Keratinocyte (primary cell): ENCODE measurements around the gene IL27RA. TPM values are rescaled to one million over a fixed set of nuclear protein-coding genes. Genes with fewer than 3 reads are reported as not detected.

Source experiments
- DNase-seq: peaks from one replicate; pipeline ENCODE4 v3.0.0-alpha.2; 2011; ENCODE audit warnings: low read depth, missing footprints, low spot score
- FAIRE-seq: peaks from 2 replicates; lab custom pipeline; 2011; peaks lifted over from hg19 to GRCh38; lab: Jason Lieb, UNC
- H2AFZ ChIP-seq: 2 replicates; pipeline ENCODE4 v1.6.0; 2012; ENCODE audit warnings: low read length, control low read depth, inconsistent platforms; ENCODE audit not compliant: control insufficient read depth
- H3K27ac ChIP-seq: 2 replicates; pipeline ENCODE4 v1.5.1; 2011; ENCODE audit warnings: low read length; ENCODE audit not compliant: control insufficient read depth, insufficient read depth
- H3K27me3 ChIP-seq: 3 replicates; pipeline ENCODE4 v1.6.0; 2011; ENCODE audit warnings: low read length; ENCODE audit not compliant: control insufficient read depth, insufficient read depth; ENCODE audit errors: extremely low read depth
- H3K36me3 ChIP-seq, 2 experiments: 2 replicates in 1 of 2; 3 replicates in 1 of 2; pipeline ENCODE4 v1.5.1; 2011; ENCODE audit warnings: low read length in 2 of 2, mild to moderate bottlenecking in 1 of 2; ENCODE audit not compliant: control insufficient read depth in 2 of 2, insufficient read depth in 2 of 2; ENCODE audit errors: extremely low read depth in 1 of 2
- H3K4me1 ChIP-seq: 3 replicates; pipeline ENCODE4 v1.5.1; 2011; ENCODE audit warnings: low read length; ENCODE audit not compliant: control insufficient read depth, insufficient read depth; ENCODE audit errors: extremely low read depth
- H3K4me2 ChIP-seq: 3 replicates; pipeline ENCODE4 v1.6.0; 2011; ENCODE audit warnings: low read depth, low read length; ENCODE audit not compliant: control insufficient read depth, insufficient read depth; ENCODE audit errors: extremely low read depth
- H3K4me3 ChIP-seq, 3 experiments: fragments of 200-600 bp in 1 of 3; sonication (generic) in 1 of 3; 2 replicates in 2 of 3; 3 replicates in 1 of 3; pipeline ENCODE4 v1.5.1; 2011 to 2016; ENCODE audit warnings: low read length in 3 of 3, mild to moderate bottlenecking in 3 of 3, control low read depth in 2 of 3, inconsistent platforms in 1 of 3, low read depth in 1 of 3, mixed read lengths in 1 of 3, mixed run types in 1 of 3, moderate library complexity in 1 of 3; ENCODE audit not compliant: control insufficient read depth in 2 of 3, insufficient read depth in 2 of 3; ENCODE audit errors: extremely low read depth in 1 of 3
- H3K79me2 ChIP-seq: 2 replicates; pipeline ENCODE4 v1.6.0; 2012; ENCODE audit warnings: low read length; ENCODE audit not compliant: control insufficient read depth, insufficient read depth
- H3K9ac ChIP-seq: 3 replicates; pipeline ENCODE4 v1.6.0; 2011; ENCODE audit warnings: low read length; ENCODE audit not compliant: control insufficient read depth, insufficient read depth; ENCODE audit errors: extremely low read depth
- H3K9me1 ChIP-seq: 3 replicates; pipeline ENCODE4 v1.6.0; 2011; ENCODE audit warnings: low read length; ENCODE audit not compliant: control insufficient read depth, insufficient read depth; ENCODE audit errors: extremely low read depth
- H3K9me3 ChIP-seq: 2 replicates; pipeline ENCODE4 v1.5.1; 2012; ENCODE audit warnings: low read depth, low read length; ENCODE audit not compliant: control insufficient read depth
- H4K20me1 ChIP-seq: 3 replicates; pipeline ENCODE4 v1.6.0; 2011; ENCODE audit warnings: low read length; ENCODE audit not compliant: control insufficient read depth, insufficient read depth; ENCODE audit errors: extremely low read depth
- EZH2 ChIP-seq: IDR thresholded peaks from one replicate; pipeline ENCODE4 v1.6.1; 2012; ENCODE audit warnings: inconsistent platforms, mild to moderate bottlenecking, low read length, moderate library complexity
- dilution Hi-C: fragments of 300-500 bp; cut with MboI; formaldehyde crosslinking; loops from one replicate; pipeline ENCODE4 v1.7.0; 2020; ENCODE audit warnings: low sequenced_read_pairs; ENCODE audit not compliant: extremely low pct_ligation_motif_present
- polyA plus RNA-seq, 5 experiments: library from polyadenylated mRNA; depleted of rRNA in 3 of 5; stranded (reverse) in 3 of 5; stranded (forward) in 1 of 5; unstranded in 1 of 5; fragments of >200 nt; gene quantifications; 1 replicate in 1 of 5; 2 replicates in 3 of 5; 3 replicates in 1 of 5; pipeline versions ENCODE4 v1.2.1 to v1.2.3, GENCODE V29; 2011 to 2012; ENCODE audit warnings: missing spikeins in 2 of 5, low read depth in 1 of 5, low replicate concordance in 1 of 5
- TF ChIP-seq, protein P1 (sequence below), 3 experiments: IDR thresholded peaks in 1 of 3; conservative IDR thresholded peaks in 1 of 3; optimal IDR thresholded peaks in 1 of 3; 2 replicates in 2 of 3; 3 replicates in 1 of 3; pipeline versions ENCODE3 to v1.5.1; 2011; ENCODE audit warnings: low read length in 3 of 3, mild to moderate bottlenecking in 3 of 3, moderate library complexity in 2 of 3, control low read depth in 1 of 3, inconsistent platforms in 1 of 3; ENCODE audit not compliant: insufficient read depth in 2 of 3; ENCODE audit errors: extremely low read depth in 1 of 3

IL27RA gene
- polyA plus RNA-seq, 1 donor (not counting 4 experiments of a cell fraction or from before 2014, with no cell fraction given): 2.2 TPM

DNA sequence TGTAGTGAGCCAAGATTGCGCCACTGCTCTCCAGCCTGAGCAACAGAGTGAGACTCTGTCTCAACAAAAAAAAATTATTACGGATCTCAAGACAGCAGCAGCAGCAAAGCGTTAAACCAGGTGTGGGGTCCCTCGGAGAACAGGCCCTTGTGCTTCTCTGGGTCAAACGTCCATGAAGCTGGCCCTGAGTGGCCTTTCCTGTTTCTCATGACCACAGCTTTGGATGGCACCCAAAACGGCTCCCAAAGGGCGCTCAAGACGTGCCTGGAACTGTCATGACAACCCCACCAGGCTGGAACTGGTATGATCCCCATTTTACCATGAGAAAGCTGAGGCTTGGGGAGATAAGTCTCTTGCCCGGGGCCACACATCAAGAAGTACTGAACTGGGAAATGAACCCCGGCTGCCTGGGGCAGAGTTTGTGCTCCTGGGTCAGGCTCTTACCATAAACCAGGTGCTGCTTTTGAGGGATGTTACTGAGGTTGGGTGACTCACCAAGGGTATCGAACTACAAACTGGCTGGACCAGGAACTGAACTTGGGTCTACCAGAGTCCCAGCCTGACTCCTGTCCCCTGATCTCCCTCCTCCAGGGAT, 70.6 kb downstream of the IL27RA start:
- H3K27ac ChIP-seq: no peak overlapping the region
- no peaks in the 10 kb centered on the region for H3K27me3 ChIP-seq
- H3K79me2 ChIP-seq: no peaks in the 10 kb centered on the region
- no peaks in the 10 kb centered on the region for H3K9me3 ChIP-seq
- FAIRE-seq (no peak), DNase-seq (no peak)
- peaks cover 4 to 20% of the 10 kb centered on the region in 2 experiments for H3K36me3 ChIP-seq
- no peaks in the 10 kb centered on the region for H4K20me1 ChIP-seq
- H3K4me1 ChIP-seq: peaks cover 3% of the 10 kb centered on the region
- no peak overlapping the region for H2AFZ ChIP-seq
- H3K9me1 ChIP-seq: no peaks in the 10 kb centered on the region
- no peak overlapping the region for H3K4me2 ChIP-seq
- H3K4me3 ChIP-seq: no peak overlapping the region
- dilution Hi-C loops: no loop called here
- H3K9ac ChIP-seq: no peak overlapping the region
- TF ChIP-seq, protein P1, sequence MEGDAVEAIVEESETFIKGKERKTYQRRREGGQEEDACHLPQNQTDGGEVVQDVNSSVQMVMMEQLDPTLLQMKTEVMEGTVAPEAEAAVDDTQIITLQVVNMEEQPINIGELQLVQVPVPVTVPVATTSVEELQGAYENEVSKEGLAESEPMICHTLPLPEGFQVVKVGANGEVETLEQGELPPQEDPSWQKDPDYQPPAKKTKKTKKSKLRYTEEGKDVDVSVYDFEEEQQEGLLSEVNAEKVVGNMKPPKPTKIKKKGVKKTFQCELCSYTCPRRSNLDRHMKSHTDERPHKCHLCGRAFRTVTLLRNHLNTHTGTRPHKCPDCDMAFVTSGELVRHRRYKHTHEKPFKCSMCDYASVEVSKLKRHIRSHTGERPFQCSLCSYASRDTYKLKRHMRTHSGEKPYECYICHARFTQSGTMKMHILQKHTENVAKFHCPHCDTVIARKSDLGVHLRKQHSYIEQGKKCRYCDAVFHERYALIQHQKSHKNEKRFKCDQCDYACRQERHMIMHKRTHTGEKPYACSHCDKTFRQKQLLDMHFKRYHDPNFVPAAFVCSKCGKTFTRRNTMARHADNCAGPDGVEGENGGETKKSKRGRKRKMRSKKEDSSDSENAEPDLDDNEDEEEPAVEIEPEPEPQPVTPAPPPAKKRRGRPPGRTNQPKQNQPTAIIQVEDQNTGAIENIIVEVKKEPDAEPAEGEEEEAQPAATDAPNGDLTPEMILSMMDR (optimal IDR thresholded peaks at IDR 0.05 in 1 of 3, IDR thresholded peaks at IDR 0.05 in 1 of 3, conservative IDR thresholded peaks at IDR 0.05 in 1 of 3; ENCODE audit: extremely low read depth in 1 of 3, insufficient read depth in 2 of 3, low read length in 3 of 3): no peak
- TF ChIP-seq EZH2: no peak

DNA sequence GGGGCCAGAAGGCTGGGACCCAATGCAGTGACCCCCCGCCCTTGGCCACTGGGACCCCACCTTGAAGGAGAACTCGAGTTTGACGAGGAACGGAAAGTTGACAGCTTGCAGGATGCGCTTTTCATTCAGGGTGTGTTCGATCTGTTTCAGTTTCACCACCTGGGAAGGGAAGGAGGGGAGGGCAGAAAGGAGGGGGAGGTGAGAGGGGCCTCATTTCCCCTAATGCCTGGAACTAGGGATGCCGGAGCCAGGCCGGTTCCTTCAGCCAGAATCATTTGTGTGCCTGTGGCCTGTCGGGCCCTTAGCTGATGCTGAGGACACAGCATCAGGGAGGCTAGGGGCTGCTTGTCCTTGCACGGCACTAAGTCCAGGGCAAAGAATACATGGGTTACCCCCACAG, 71.2 kb downstream of the IL27RA start:
- H3K36me3 ChIP-seq: peaks cover 2 to 18% of the 10 kb centered on the region in 2 experiments
- FAIRE-seq: no peak
- peaks cover 3% of the 10 kb centered on the region for H3K4me1 ChIP-seq
- no peaks in the 10 kb centered on the region for H4K20me1 ChIP-seq
- no peak overlapping the region for H3K4me3 ChIP-seq
- no peak overlapping the region for H3K9ac ChIP-seq
- no peak overlapping the region for H3K27ac ChIP-seq
- DNase-seq: no peak
- TF ChIP-seq EZH2: no peak
- TF ChIP-seq, protein P1 (optimal IDR thresholded peaks at IDR 0.05 in 1 of 3, IDR thresholded peaks at IDR 0.05 in 1 of 3, conservative IDR thresholded peaks at IDR 0.05 in 1 of 3; ENCODE audit: extremely low read depth in 1 of 3, insufficient read depth in 2 of 3, low read length in 3 of 3): no peak
- H3K4me2 ChIP-seq: no peak overlapping the region
- H3K79me2 ChIP-seq: no peaks in the 10 kb centered on the region
- dilution Hi-C loops: no loop called here
- H3K9me3 ChIP-seq: no peaks in the 10 kb centered on the region
- H2AFZ ChIP-seq: no peak overlapping the region
- H3K9me1 ChIP-seq: no peaks in the 10 kb centered on the region
- H3K27me3 ChIP-seq: no peaks in the 10 kb centered on the region

Other genes starting within 250 kb of the IL27RA start
- 0.71 to 1.1 TPM (median 1.00 TPM) in 3 replicates for gene ZSWIM4, start 236.3 kb upstream of the IL27RA start, polyA plus RNA-seq
- 0.18 TPM in 1 of 3 replicates, not detected in the others for gene NANOS3, start 154.6 kb upstream of the IL27RA start, polyA plus RNA-seq
- gene BRME1, start 125.6 kb upstream of the IL27RA start, polyA plus RNA-seq: 0.22 to 0.57 TPM (median 0.26 TPM) in 3 replicates
- gene CC2D1A, start 125.6 kb upstream of the IL27RA start, polyA plus RNA-seq: 11.2 to 15.6 TPM (median 14.7 TPM) in 3 replicates
- 1.0 to 2.1 TPM (median 1.5 TPM) in 3 replicates for gene PODNL1, start 93.3 kb upstream of the IL27RA start, polyA plus RNA-seq
- 15.1 to 22.2 TPM (median 18.7 TPM) in 3 replicates for gene DCAF15, start 79.3 kb upstream of the IL27RA start, polyA plus RNA-seq
- gene RFX1, start 25.4 kb upstream of the IL27RA start, polyA plus RNA-seq: 0.45 to 0.97 TPM (median 0.48 TPM) in 3 replicates
- not detected in 3 replicates for gene RLN3, start 3.6 kb upstream of the IL27RA start, polyA plus RNA-seq
- gene PALM3, start 30.3 kb downstream of the IL27RA start, polyA plus RNA-seq: not detected in 3 replicates
- gene MISP3, start 41.0 kb downstream of the IL27RA start, polyA plus RNA-seq: 0.79 to 1.2 TPM (median 0.96 TPM) in 3 replicates
- not detected in 3 replicates for gene C19orf67, start 54.0 kb downstream of the IL27RA start, polyA plus RNA-seq
- 5.3 to 11.3 TPM (median 7.3 TPM) in 3 replicates for gene SAMD1, start 59.0 kb downstream of the IL27RA start, polyA plus RNA-seq
- 10.1 to 57.2 TPM (median 13.7 TPM) in 3 replicates for gene PRKACA, start 86.0 kb downstream of the IL27RA start, polyA plus RNA-seq
- 2.1 to 13.1 TPM (median 7.8 TPM) in 3 replicates for gene ASF1B, start 104.8 kb downstream of the IL27RA start, polyA plus RNA-seq
- gene ADGRL1, start 174.4 kb downstream of the IL27RA start, polyA plus RNA-seq: 3.2 to 6.8 TPM (median 4.6 TPM) in 3 replicates